Ishikawa (cell line): ENCODE measurements around the gene FN3KRP.

Experiments
- CEBPB ChIP-seq: IDR thresholded peaks from 2 replicates; pipeline ENCODE4 v1.6.1; 2012
- CREB1 ChIP-seq: IDR thresholded peaks from 2 replicates; pipeline ENCODE4 v1.6.1; 2012; ENCODE audit warnings: low read depth
- EGR1 ChIP-seq: IDR thresholded peaks from 2 replicates; pipeline ENCODE4 v1.6.1; 2012
- EP300 ChIP-seq: IDR thresholded peaks from 2 replicates; pipeline ENCODE4 v1.6.1; 2012; ENCODE audit warnings: borderline replicate concordance
- FOXM1 ChIP-seq: IDR thresholded peaks from 2 replicates; pipeline ENCODE4 v1.6.1; 2012; ENCODE audit warnings: low read depth, borderline replicate concordance
- MAX ChIP-seq: IDR thresholded peaks from 2 replicates; pipeline ENCODE4 v1.6.1; 2012
- NFIC ChIP-seq: IDR thresholded peaks from 2 replicates; pipeline ENCODE4 v1.6.1; 2012
- RAD21 ChIP-seq: IDR thresholded peaks from 2 replicates; pipeline ENCODE4 v1.6.1; 2012; ENCODE audit warnings: low read depth
- REST ChIP-seq: IDR thresholded peaks from 2 replicates; pipeline ENCODE4 v1.6.1; 2012; ENCODE audit warnings: low read depth, mild to moderate bottlenecking
- TAF1 ChIP-seq: IDR thresholded peaks from 2 replicates; pipeline ENCODE4 v1.6.1; 2012; ENCODE audit warnings: low read depth, mild to moderate bottlenecking
- TCF12 ChIP-seq: IDR thresholded peaks from 2 replicates; pipeline ENCODE4 v1.6.1; 2012; ENCODE audit warnings: low read depth
- TEAD4 ChIP-seq: IDR thresholded peaks from 2 replicates; pipeline ENCODE4 v1.6.1; 2012
- USF1 ChIP-seq: IDR thresholded peaks from 2 replicates; pipeline ENCODE4 v1.6.1; 2012
- YY1 ChIP-seq: IDR thresholded peaks from 2 replicates; pipeline ENCODE4 v1.6.1; 2012; ENCODE audit warnings: low read depth
- ZBTB7A ChIP-seq: IDR thresholded peaks from 2 replicates; pipeline ENCODE4 v1.6.1; 2012; ENCODE audit warnings: low read depth

The FN3KRP gene

GRCh38 chr17:82767041-82767754 lies 50.7 kb downstream of the FN3KRP start:
- TF ChIP-seq NFIC, result no peak
- peak; percentile 50 for TF ChIP-seq RAD21
- TF ChIP-seq EGR1, result no peak

- no peak for TF ChIP-seq TCF12
- no peak for TF ChIP-seq TEAD4
- TF ChIP-seq NFIC, result no peak
- TF ChIP-seq EP300, result no peak
- TF ChIP-seq EGR1, result no peak
- TF ChIP-seq CREB1, result no peak
- TF ChIP-seq ZBTB7A, result no peak
- TF ChIP-seq FOXM1, result no peak
- TF ChIP-seq YY1, result no peak
- no peak for TF ChIP-seq CEBPB
- TF ChIP-seq MAX, result no peak
Measured at GRCh38 chr17:82769041-82769440, 52.5 kb downstream of the FN3KRP start.

GRCh38 chr17:82772026-82772425 lies 55.5 kb downstream of the FN3KRP start:
- TF ChIP-seq MAX, result no peak
- no peak for TF ChIP-seq TCF12
- no peak for TF ChIP-seq EGR1
- no peak for TF ChIP-seq TEAD4
- no peak for TF ChIP-seq USF1
- TF ChIP-seq EP300, result no peak
- TF ChIP-seq RAD21, result no peak
- TF ChIP-seq FOXM1, result no peak
- no peak for TF ChIP-seq TAF1
- TF ChIP-seq CEBPB, result no peak
- no peak for TF ChIP-seq REST
- TF ChIP-seq CREB1, result no peak
- TF ChIP-seq NFIC, result no peak
- TF ChIP-seq ZBTB7A, result no peak
- no peak for TF ChIP-seq YY1

- TF ChIP-seq TEAD4 (no peak), TCF12 (no peak), CREB1 (no peak), EGR1 (no peak), EP300 (no peak), CEBPB (no peak), YY1 (no peak), RAD21 (peak; percentile 45), FOXM1 (no peak)
Measured at GRCh38 chr17:82775001-82775823, 58.7 kb downstream of the FN3KRP start.

GRCh38 chr17:82776454-82776853 lies 59.9 kb downstream of the FN3KRP start:
- TF ChIP-seq EP300 (no peak), CEBPB (no peak), TEAD4 (no peak), RAD21 (no peak), YY1 (no peak), CREB1 (no peak), MAX (no peak), EGR1 (no peak)
